ENCODE results near the gene DRAXIN.
"Not testable (repeated sequence)": the region's sequence is repeated elsewhere in the genome, so short reads cannot be mapped to it uniquely, and the experiment has no call there.

The DRAXIN gene, protein sequence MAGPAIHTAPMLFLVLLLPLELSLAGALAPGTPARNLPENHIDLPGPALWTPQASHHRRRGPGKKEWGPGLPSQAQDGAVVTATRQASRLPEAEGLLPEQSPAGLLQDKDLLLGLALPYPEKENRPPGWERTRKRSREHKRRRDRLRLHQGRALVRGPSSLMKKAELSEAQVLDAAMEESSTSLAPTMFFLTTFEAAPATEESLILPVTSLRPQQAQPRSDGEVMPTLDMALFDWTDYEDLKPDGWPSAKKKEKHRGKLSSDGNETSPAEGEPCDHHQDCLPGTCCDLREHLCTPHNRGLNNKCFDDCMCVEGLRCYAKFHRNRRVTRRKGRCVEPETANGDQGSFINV

DNA sequence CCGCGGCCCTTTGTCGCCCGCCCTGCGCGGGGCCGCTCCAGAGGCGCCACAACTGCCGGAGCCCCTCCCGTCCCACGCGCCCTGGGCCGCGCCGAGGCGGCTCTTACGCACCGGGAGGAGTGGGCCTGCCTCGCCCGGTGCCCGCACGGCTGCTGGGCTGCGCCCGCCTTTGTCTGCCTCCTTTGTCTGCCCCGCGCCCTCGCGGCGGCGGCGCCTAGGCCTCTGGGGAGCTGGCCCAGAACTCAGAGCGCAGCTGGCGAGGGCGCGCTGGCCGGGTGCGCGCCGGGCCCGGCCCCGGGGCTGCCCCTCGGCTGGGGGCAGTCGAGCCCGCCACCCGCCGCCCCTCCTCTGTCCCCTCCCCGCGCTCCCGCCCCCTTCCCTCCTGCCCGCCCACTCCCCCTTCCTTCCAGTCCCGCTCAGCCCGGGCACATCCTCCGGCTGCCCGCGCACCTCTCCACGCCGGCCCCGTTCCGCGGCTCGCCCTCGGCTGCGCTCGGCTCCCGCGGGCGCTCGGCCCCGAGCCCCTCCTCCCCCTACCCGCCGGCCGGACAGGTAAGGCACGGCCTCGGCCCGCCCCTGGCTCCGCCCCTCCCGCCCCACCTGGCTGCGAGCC is at the start of gene DRAXIN:
DRAXIN (plus strand) TSS at position 409 of the 613 bp plus-strand sequence. CDS start 14,549 bp downstream, outside the sequence.
- DNase-seq = no peak

DNA sequence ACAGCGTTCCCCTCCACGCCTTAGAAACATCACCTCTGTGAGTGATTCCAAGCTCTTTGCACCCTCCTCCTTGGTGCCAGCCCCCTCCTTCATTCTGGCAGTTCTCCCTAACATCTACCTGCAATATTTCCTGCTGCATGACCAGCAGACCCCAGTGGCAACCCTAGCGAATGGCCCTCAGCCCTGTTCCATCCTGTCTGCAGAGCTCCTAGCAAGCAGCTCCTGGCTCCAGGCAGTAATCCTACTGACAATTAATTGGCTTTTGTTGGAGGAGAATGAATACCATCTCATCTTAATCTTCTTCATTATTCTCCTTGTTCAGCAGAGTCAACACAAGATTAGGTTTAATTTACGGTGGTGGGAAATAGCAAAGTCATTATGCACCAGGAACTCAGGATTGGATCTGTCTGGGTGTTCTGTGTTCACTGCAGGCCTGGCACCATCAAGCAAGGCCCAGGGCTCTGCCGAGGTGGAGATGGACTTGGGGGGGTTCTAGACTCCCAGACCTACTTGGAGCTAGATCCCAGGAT is 49.7 kb upstream of the DRAXIN start:
- DNase-seq = no peak

DNA sequence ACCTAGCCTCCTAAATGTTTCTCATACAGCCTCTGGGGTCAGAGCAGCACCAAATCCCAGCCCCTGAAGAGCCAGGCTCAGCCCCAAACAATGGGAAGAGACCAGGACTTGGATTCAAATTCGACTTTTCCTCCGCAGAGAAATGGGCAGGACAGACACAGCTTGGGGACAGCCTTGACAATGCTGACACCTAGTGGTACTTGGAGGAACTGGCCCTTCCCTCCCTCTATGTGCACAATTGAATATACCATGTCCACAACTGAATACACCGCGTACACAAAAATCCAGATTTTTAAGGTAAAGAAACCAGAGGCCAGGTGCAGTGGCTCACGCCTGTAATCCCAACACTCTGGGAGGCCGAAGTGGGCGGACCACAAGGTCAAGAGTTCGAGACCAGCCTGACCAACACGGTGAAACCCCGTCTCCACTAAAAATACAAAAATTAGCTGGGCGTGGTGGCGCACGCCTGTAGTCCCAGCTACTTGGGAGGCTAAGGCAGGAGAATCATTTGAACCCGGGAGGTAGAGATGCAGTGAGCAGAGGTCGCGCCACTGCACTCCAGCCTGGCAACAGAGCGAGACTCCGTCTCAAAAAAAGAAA is 49.0 kb upstream of the DRAXIN start:
- DNase-seq = not testable (repeated sequence)

DNA sequence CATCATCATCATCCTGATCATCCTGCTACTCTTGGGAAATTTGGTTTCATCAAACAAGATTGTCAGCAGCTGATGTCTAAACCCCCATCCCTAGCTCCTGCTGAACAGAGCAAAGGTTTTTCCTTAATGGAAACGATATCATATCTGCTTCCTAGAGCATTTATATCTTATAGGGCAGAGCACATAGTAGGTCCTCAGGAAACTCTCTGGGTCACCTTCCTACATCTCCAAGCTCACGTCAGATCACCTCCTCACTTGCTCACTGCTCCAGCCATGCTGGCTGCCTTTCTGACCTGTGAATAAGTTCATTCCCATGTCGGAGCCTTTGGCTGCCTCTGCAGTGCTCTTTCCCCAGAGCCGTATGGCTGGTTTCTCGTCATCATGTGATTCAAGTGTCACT is 47.7 kb upstream of the DRAXIN start:
- no peak for DNase-seq

DNA sequence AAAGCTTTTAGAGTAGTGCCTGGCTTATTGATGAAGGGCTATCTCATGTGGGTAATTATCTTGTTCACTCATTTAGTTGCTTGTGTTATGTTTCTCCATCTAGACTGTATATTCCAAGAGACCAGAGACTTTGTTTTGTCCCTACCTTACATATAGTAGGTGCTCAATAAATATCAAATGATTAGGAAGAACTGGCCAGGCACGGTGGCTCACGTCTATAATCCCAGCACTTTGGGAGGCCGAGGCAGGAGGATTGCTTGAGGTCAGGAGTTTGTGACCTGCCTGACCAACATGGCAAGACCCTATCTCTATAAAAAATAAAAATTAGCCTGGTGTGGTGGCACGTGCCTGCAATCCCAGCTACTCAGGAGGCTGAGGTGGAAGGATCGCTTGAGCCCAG is 46.2 kb upstream of the DRAXIN start:
- no peak for DNase-seq

DNA sequence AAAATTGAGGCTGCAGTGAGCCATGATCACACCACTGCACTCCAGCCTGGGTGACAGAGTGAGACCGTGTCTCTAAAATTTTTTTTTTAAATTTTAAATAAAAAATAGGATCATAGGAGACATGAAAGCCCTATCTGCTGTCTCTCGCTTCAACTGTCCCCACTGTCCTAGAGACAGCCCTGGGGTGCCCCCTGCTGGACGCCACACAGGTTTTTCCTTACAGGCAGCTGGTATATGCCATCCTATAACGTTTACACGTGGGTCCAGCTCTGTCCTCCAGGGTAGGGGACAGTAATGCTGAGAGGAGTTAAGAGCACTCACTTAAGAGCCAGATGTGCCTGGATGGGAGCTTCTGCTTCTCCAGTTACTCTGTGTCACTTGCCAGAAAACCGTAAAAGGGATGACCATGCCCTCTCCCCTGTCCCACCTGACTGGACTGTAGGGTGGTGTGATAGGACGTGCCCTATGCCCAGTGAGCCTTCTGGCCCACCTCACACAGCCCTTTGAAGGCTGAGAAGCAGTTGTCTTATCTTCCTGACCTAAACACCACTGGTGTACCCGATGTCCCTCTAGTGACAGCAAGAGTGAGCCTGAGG is 45.7 kb upstream of the DRAXIN start:
- DNase-seq = no peak

DNA sequence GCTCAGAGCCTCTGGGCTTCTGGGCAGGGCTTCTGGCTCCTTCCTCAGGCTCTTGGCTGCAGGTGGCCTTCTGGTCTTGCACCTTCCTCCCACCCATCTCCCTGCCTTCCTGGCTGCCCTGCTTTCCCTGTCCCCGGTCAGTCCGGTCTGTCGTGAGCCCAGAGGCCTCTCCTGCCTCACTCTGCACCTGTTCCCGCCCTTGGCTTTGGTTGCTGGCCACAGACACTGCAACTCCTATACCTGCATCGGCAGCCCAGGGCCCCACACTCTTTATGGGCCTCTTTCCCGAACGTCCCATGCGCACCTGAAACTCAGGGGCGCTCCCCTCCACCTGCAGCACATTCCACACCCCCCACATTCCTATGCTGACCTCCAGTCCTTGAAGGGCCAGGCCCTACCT is 45.2 kb upstream of the DRAXIN start:
- no peak for DNase-seq

DNA sequence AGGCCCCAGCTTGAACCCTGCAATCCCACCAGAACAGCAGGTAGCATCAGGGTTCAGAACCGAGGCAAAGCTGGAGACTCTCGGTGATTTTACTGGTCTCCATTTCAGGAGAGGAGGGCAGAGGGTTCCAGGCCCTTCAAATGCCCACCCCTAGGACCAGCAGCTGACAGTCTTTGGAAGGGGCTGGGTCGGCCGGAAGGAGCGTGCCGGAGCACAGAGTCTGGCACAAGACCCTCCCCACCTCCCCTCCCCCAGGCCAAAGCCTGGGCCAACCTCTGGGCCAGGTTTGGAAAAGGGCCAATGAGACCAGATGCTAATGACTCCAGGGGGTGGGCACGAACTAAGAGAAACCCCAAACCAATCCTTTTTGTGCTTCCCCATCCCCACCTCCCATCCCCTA is 44.2 kb upstream of the DRAXIN start:
- no peak for DNase-seq

DNA sequence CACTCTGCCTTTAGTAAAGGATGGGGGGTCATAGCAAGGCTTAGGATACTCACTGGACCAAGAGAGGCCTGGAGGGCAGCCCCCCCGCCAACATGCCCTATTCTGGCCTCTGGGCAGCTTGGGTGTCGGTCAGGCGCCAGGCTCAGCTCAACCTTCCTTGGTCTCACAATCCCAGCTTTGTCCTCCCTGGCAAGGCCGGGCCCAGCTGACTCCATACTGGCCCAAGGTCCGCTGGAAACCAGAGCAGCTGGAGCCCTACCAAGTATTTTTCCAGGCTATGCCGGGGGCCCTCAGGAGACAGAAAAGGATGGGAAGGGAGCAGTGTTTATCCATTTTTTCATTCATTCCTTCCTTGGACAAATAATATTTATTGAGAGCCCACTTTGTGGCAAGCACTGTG is 43.5 kb upstream of the DRAXIN start:
- no peak for DNase-seq

DNA sequence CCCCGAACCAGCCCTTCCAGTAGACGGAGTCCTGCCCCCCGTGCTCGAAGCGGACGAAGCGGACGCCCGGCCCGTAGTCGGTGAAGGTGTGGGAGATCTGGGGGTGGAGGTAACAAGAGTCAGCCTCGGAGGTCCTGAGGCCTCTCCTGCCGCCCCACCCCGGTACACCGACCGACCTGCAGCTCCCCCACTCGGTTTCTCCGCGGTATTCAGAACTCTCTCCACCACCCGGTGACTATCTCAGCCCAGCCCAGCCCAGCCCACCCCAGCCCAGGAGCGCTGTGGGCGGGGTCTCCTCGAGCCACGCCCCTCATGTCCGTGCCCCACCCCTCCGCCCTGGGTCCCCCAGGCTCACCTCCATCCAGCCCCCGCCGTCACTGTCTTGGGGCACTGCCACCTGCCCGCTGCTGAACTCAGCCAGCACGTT is 42.8 kb upstream of the DRAXIN start:
- no peak for DNase-seq

DNA sequence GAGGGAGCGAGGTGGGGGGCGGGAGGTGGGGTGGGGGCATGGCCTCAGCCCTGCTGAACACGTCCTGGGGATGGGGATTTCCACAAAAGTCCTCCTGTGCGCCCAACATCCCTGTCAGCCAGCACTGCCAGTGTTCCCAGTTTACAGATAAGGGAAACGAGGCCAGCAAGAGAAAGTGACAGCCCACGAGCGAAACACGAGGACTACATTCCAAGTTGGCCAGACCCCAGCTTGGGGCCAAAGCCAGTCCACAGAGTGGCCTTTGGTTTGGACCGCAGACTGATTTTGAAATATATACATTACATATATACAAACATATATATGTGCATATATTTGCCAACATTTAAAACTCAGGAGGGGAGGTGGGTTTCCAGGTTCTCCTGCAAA is 42.3 kb upstream of the DRAXIN start:
- no peak for DNase-seq

DNA sequence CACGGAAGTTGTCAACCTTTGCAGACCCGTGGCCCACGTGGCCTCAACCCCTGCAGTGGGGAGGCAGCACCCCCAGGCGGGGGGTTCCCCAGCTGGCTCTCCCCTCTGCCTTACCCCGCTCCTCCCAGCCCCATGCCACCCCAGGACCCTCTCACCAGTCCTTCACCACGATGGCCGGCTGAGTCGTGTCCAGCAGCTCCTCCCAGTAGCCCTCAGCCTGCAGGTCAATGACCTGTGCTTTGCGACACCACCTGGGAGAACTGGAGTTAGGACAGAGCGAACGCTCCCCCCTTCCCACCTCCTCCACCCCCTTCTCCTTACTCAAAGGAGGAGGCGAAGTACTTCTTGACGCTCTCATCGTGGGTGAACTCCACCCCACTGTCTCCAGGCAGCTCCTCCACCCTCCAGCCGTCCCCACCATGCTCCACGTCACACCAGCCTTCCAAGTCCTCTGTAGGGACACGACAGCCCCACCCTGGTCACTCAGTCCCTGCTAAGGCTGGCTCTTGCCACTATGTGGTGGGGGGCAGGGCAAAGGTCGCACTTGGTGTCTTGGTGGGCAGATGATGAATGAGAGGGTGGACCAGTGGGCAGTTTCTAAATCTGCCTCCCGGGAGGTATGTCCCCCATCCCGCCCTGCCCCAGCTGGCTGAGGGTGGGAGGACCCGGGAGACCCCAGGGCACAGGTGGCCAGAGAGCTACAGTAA is 41.7 kb upstream of the DRAXIN start:
- no peak for DNase-seq

DNA sequence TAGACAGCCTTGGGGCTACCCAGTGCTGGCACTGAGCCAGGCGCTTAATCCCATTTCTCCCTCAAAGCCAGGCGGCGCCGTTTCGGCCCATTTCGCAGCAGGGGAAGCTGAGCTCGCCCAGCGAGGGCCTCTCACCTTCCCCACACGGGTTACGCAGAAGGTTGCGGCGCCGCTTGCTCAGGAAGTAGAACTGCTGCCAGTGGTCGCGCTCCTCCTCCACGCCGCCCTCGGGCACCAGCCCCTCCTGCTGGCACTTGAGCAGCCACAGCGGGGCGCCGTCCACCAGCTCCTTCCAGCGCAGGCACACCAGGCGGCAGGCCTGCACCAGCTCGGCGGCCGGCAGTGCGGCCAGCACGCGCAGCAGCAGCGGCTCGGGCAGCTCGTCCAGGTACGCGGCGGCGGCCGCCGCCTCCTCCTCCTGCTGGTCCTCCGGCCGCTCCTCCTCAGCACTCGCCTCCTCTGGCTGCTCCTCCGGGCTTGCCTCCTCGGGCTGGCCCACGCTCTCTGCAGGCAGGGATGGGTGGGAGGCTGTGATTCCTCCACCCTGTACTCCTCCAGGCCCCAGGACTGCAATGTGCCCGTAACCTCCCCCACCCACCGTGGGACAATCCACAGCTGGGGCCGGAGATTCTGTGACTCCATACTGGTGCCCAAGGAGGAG is 41.0 kb upstream of the DRAXIN start:
- DNase-seq = no peak

DNA sequence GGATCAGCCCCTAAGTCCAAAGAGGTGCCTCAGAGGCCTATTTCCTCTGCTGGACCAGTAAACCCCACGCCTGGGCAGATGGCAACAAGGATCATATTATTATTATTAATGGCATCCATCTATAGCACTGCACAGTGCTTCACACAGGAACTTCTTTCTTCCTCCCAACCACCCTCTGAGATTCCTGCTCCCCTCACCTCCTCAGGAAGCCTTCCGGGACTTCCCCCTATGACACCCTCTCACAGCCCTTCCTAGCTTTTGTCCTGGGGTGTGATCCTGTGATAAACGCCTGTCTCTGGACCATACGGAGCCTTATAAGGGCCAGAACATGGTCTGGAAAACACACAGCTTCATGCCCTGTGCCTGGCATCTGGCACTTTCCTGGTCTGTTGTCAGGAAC is 40.5 kb upstream of the DRAXIN start:
- no peak for DNase-seq

DNA sequence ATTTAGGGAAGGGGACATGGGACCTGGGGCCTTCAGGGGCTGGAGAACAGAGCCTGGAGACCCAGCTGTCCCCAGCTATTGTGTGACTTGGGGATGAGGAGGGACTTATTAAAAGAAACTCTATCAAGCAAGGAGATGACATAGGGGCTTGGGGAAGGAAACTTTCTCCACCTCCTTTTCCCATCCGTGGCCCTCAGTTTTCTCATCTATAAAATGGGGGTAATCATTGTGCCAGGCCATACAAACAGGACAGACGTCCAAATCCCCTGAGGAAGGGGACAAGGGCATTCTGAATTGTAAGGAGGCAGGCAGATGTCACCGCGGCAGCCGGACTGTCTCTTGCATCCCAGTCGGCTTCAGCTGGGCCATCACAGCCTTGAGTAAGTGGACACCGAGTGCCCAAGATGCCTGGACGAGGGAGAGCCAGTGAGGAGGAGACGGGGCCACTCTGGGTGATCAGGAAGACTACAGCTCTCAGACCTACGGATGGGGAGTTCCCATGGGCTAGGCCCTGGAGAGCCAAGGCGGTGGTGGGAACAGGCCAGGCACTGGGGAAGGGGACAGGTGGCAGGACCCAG is 39.2 kb upstream of the DRAXIN start:
- DNase-seq = no peak

DNA sequence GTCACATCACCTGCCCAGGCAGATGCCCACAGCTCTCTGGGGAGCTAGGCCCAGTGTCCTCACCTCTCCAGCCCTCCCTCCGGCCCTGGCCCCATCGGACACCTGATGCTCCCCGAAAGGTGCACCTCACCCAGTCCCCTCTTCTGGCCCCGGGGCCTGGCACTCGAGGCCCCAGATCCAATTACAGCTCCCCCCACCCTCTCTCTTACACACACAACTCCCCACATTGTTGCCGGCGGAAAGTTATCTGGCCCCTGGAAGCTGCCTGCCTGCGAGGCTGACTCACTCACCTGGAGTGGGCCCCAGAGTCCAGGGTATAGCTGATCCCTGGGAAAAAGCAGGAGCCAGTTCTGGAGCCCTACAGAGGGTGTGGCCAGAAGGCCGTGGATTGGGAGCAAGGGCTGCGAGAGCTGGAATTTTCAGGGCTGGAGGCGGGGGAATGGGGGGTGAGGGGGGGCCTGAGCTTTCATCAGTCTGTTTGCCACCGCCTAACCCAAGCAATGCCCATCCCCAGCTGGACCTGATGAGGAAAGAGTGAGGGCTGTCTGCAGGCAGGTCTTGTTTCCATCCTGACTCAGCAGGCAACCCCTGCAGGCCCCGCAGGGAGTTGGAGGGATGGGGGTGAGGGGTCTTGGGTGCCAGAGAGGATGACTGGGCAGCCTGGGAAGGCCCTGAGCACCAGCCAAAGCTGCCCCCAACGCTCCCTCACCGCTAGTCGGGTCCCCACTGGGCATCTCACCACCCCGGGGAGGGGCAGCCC is 38.2 kb upstream of the DRAXIN start:
- no peak for DNase-seq

DNA sequence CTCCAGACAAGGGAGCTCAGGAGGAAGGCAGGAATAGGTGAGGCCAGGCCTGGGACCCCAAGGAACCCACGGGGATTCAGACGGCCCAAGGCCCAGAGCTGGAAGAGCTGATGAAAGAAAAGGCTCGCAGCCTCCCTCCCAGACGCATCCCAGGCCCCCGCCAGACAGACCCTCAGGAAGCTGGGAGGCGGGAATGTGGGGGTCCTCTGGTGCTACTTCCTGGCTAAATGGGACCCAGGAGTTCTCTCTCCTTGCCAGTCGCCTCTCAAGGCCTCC is 37.7 kb upstream of the DRAXIN start:
- DNase-seq = no peak

DNA sequence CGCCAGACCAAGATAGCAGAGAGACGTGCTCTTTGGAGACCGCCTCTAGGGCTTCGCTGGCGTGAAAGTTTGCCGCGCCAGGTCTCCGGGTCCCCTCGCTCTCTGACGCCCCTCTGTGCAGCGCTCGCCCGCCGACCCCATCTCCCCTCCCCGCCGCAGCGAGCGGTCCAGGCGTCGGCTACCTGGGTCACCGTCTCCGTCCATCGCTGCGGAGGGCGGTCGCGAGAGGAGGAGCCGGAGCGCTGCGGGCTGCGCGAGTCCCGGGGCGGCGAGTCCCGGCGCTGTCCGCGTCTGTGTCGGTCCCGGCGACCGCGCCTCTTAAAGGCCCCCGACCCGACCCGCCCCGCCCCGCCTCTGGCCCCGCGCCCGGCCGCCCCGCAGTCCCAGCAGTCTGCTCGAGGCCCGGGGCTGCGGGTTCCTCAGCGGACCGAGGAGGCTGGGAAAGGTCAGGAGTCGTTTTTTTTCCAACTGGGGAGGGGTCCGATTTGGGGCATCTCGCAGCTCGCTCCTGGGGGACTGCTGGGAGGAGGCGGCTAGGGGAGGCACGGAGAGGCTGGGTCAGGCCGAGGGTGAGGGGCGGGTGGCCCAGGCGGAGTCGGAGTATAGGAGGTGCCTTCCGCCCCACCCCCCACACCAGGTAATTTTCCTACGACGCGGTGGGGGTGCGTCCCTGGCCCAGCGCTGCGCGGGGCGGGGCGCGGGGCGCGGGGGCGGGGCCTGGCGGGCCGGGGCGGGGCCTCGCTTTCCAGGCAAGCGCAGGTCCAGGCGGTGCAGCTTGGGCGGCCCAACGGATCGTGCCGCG is 37.2 kb upstream of the DRAXIN start, which contains the start of the genes FBXO2 and FBXO44:
FBXO2 (minus strand) TSS at position 293 of the 802 bp plus-strand sequence; CDS start at position 204, 89 bp downstream.
FBXO44 (plus strand) TSS at position 741 of the 802 bp plus-strand sequence. CDS start 959 bp downstream, outside the sequence.
- DNase-seq = no peak

DNA sequence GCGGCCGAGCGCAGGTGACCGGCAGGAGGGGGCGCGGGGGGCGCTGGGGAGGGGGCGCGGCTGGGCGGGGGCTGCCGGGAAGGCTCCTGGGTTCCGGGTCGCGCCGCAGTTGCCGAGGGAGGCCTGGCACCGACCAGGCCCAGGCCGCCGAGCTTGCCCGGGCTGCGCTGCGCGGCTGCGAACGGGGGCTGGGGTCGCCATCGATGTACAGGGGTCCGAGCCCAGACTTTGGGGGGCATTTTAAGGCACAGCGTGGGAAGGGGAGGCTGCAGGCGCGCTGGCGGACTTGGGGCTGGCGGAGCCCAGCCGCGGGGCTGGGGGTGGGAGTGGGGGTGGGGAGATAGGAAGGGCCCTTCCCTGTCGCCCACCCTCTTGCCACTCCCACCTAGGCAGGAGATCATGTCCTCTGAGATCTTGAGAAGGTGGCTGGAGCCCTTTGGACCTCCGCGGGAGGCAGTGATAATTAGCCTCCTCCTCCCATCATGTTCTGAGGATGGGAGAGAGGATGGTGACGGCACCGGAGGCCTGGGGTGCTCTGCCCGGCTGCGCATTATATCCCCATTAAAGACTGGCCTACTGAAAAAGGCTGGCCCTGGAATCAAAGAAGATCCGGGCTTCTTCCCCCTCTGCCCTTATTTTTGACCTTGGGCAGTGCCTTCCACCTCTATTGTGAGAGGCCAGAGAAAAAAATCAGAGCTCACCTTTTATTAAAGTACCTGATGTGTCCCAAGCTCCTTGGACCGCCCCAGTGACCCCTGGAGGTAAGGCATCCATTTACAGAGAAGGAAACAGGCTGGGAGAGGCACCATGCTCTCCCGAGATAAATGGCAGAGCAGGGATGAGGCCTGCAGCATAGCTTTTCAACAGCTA is 36.3 kb upstream of the DRAXIN start:
- no peak for DNase-seq

Data from NCI-H1048 (cell line).